ENCODE data around the gene NCAPH2. TPM values are rescaled to one million over a fixed set of nuclear protein-coding genes. Genes with fewer than 3 reads are reported as not detected.
A peak's percentile ranks its signal among the peaks of the same experiment; 100 is the strongest.

NCAPH2 gene
- total RNA-seq, 2 experiments from 2014 or later = 184 to 185 TPM

DNA sequence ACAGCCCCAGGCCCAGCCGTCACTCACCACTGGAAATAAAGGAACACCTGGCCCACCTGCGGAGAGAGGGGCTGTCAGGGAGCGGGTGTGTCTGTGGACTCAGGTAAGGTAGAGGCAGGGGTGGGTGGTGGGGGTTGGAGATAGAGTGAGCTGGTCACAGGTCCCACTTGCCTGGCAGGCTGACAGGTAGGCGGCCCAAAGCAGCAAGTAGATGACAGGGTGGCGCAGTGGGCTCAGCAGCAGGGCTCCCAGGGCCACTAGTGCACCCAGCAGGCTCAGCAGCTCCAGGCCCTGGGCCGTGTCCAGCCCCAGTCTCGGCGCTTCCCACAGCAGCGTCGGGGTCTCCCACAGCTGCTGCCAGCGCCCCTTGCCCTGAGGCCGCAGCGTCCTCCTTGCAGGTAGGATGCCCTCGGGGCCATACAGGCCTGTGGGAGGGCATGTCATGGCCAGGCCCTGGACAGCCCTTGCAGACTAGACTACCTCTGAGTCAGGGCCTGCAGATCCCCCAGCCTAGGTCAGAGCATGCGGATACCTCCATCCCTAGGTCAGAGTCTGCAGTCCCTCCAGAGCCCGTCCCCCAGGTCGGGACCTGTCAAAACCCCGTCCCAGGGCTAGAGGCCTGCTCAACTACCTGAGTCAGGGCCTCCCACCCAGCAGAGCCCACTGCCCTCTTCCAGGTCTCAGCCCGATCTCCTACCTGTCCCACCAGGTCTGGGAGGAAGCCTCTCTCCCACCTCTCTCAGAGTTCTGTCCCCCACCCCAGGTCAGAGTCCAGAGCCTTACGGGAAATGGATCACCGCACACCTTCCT is 1.2 kb upstream of the NCAPH2 start:
- Histone ChIP-seq H3K9me3 (ENCODE audit: control insufficient read depth in 1 of 2, insufficient read depth in 1 of 2, low read length in 2 of 2) (no peaks in the 10 kb centered on the region), H3K36me3 (ENCODE audit: insufficient read depth, low read length) (peaks cover 37% of the 10 kb centered on the region), H3K4me3 (ENCODE audit: low read length) (peak overlapping the region; percentile 92), H3K27me3 (ENCODE audit: control insufficient read depth in 1 of 2, insufficient read depth in 2 of 2, low read length in 2 of 2) (no peaks in the 10 kb centered on the region), H3K27ac (ENCODE audit: low read depth in 1 of 2, low read length in 2 of 2) (peak overlapping the region; percentile 89 to 92), H3K4me1 (ENCODE audit: insufficient read depth, low read length) (peaks cover 38% of the 10 kb centered on the region)
- intact Hi-C loops (cut with DNase I, micrococcal nuclease) = loop anchor here (1.0 to 10.0 kb wide), 5 partner anchors 30 to 162 kb away; partner anchors contain the start of gene PPP6R2 (in 1 of the 2)
- peak overlapping the region; percentile 94 for H3K4me3 Mint-ChIP-seq
- TF ChIP-seq, protein P1, sequence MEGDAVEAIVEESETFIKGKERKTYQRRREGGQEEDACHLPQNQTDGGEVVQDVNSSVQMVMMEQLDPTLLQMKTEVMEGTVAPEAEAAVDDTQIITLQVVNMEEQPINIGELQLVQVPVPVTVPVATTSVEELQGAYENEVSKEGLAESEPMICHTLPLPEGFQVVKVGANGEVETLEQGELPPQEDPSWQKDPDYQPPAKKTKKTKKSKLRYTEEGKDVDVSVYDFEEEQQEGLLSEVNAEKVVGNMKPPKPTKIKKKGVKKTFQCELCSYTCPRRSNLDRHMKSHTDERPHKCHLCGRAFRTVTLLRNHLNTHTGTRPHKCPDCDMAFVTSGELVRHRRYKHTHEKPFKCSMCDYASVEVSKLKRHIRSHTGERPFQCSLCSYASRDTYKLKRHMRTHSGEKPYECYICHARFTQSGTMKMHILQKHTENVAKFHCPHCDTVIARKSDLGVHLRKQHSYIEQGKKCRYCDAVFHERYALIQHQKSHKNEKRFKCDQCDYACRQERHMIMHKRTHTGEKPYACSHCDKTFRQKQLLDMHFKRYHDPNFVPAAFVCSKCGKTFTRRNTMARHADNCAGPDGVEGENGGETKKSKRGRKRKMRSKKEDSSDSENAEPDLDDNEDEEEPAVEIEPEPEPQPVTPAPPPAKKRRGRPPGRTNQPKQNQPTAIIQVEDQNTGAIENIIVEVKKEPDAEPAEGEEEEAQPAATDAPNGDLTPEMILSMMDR (IDR thresholded peaks at IDR 0.05) = no peak
- ATAC-seq (ENCODE audit: poor library complexity) = no peak
- peak in 1 of 14 experiments; percentile 17 for DNase-seq
- H3K9me3 Mint-ChIP-seq = no peaks in the 10 kb centered on the region
- peaks cover 21% of the 10 kb centered on the region for H3K4me1 Mint-ChIP-seq (ENCODE audit: low read depth)
- H3K36me3 Mint-ChIP-seq (ENCODE audit: low read depth) = peaks cover 15% of the 10 kb centered on the region
- ChIA-PET POLR2A (interaction anchor here (1.1 to 4.9 kb wide), 12 partner anchors 12 to 115 kb away, joined by 3 to 250 read pairs (median 18); partner anchors contain the start of genes CHKB, SCO2, SYCE3 and TYMP), CTCF (interaction anchor here (2.0 to 3.6 kb wide), 4 partner anchors 19 to 114 kb away, joined by 5 to 42 read pairs (median 16); partner anchors contain the start of genes SCO2 and SYCE3)
- H3K27me3 Mint-ChIP-seq = no peaks in the 10 kb centered on the region
- peak overlapping the region; percentile 89 for H3K27ac Mint-ChIP-seq

DNA sequence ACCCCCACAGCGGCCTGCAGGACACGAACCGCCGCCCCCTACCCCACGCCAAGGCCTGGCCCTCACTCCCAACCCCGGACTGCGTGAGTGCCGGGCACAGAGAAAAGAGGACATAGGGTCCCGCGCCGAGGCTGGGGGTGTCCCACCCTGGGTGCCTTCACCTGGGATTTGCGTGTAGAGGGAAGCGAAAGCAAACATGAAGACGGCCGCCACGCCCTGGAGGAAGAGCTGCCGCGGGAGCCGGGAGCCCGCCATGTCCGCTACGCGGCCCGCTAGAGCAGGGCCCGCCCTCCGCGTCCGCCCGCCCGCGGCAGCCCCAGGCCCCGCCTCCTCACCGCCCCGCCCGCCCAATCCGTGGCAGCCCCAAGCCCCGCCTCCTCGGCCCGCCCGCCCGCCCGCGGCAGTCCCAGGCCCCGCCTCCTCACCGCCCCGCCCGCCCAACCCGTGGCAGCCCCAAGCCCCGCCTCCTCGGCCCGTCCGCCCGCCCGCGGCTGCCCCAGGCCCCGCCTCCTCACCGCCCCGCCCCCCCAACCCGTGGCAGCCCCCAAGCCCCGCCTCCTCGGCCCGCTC is 518 bp upstream of the NCAPH2 start, which contains the start of gene LMF2:
Gene LMF2, minus strand, starts transcription at position 282 of the 570 bp plus-strand sequence. Its CDS starts 27 bp downstream, at position 255.
- Histone ChIP-seq H3K36me3 (ENCODE audit: insufficient read depth, low read length) (peaks cover 37% of the 10 kb centered on the region), H3K9me3 (ENCODE audit: control insufficient read depth in 1 of 2, insufficient read depth in 1 of 2, low read length in 2 of 2) (no peaks in the 10 kb centered on the region), H3K4me3 (ENCODE audit: low read length) (peak within 1 kb of the TSS; percentile 92), H3K27ac (ENCODE audit: low read depth in 1 of 2, low read length in 2 of 2) (peak within 1 kb of the TSS; percentile 89 to 92), H3K27me3 (ENCODE audit: control insufficient read depth in 1 of 2, insufficient read depth in 2 of 2, low read length in 2 of 2) (no peaks in the 10 kb centered on the region), H3K4me1 (ENCODE audit: insufficient read depth, low read length) (peaks cover 38% of the 10 kb centered on the region)
- intact Hi-C loops (cut with DNase I, micrococcal nuclease) = loop anchor here (1.0 to 10.0 kb wide), 5 partner anchors 31 to 163 kb away; partner anchors contain the start of gene PPP6R2 (in 1 of the 2)
- Mint-ChIP-seq H3K4me3 (peak within 1 kb of the TSS; percentile 94), H3K9me3 (no peaks in the 10 kb centered on the region), H3K27me3 (no peaks in the 10 kb centered on the region), H3K27ac (peak within 1 kb of the TSS; percentile 95), H3K4me1 (ENCODE audit: low read depth) (peaks cover 21% of the 10 kb centered on the region), H3K36me3 (ENCODE audit: low read depth) (peaks cover 16% of the 10 kb centered on the region)
- ChIA-PET POLR2A (interaction anchor here (0.6 to 4.9 kb wide), 31 partner anchors 9 to 318 kb away, joined by 3 to 250 read pairs (median 5); partner anchors contain the start of genes ADM2, ARSA, CHKB and HDAC10), CTCF (interaction anchor here (0.9 to 3.6 kb wide), 6 partner anchors 9 to 113 kb away, joined by 3 to 42 read pairs (median 8); partner anchors contain the start of genes SCO2 and SYCE3)
- TF ChIP-seq, protein P1 (IDR thresholded peaks at IDR 0.05) = no peak
- ATAC-seq (ENCODE audit: poor library complexity) = peak; percentile 74
- DNase-seq = peak in 13 of 14 experiments; percentile 88 to 100 (median 94)

DNA sequence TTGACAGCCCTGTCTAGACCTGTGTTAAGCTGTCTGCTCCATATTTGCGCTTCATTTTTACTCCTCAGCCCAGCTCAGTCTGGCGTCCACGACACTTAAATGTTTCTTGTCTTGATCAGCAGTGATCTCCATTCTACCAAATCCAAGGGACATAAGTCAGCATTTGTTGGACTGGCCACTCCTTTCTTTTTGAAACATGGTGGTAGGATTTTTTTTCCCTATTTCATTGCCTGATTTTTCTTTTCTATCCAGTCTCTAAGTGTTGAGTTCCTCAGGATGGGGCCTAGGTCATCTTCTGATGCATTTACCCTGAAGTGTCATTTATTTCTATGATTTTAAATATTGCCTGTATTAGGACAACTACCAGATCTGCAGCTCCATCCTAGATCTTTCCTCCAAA is 873 bp downstream of the NCAPH2 start:
- Mint-ChIP-seq H3K4me1 (ENCODE audit: low read depth) (peaks cover 21% of the 10 kb centered on the region), H3K27ac (peak overlapping the region; percentile 95), H3K36me3 (ENCODE audit: low read depth) (peaks cover 20% of the 10 kb centered on the region), H3K9me3 (no peaks in the 10 kb centered on the region), H3K4me3 (peak overlapping the region; percentile 88), H3K27me3 (no peaks in the 10 kb centered on the region)
- CTCF ChIA-PET = interaction anchor here (2.0 to 3.6 kb wide), 5 partner anchors 11 to 112 kb away, joined by 5 to 42 read pairs (median 11); partner anchors contain the start of genes SCO2 and SYCE3
- intact Hi-C loops (cut with DNase I, micrococcal nuclease) = loop anchor here (1.0 to 10.0 kb wide), 8 partner anchors 16 to 264 kb away; partner anchors contain the start of genes SCO2 (in 2 of the 2), CHKB (in 1 of the 2), PPP6R2 (in 1 of the 2) and TUBGCP6 (in 1 of the 2)
- no peaks in the 10 kb centered on the region for H3K27me3 ChIP-seq (ENCODE audit: control insufficient read depth in 1 of 2, insufficient read depth in 2 of 2, low read length in 2 of 2)
- peaks cover 38% of the 10 kb centered on the region for H3K4me1 ChIP-seq (ENCODE audit: insufficient read depth, low read length)
- H3K9me3 ChIP-seq (ENCODE audit: control insufficient read depth in 1 of 2, insufficient read depth in 1 of 2, low read length in 2 of 2) = no peaks in the 10 kb centered on the region
- POLR2A ChIA-PET = interaction anchor here (0.7 to 4.9 kb wide), 16 partner anchors 8 to 263 kb away, joined by 3 to 250 read pairs (median 10); partner anchors contain the start of genes ARSA, CHKB, KLHDC7B and SCO2
- peaks cover 28% of the 10 kb centered on the region for H3K36me3 ChIP-seq (ENCODE audit: insufficient read depth, low read length)
- TF ChIP-seq, protein P1 (IDR thresholded peaks at IDR 0.05) = no peak
- ATAC-seq (ENCODE audit: poor library complexity) (no peak), DNase-seq (peak in 1 of 14 experiments; percentile 40)
- peak overlapping the region; percentile 73 for H3K4me3 ChIP-seq (ENCODE audit: low read length)
- H3K27ac ChIP-seq (ENCODE audit: low read depth in 1 of 2, low read length in 2 of 2) = peak overlapping the region; percentile 83 to 85
